ENCODE data around the gene RPS17. TPM values are rescaled to one million over a fixed set of nuclear protein-coding genes. Genes with fewer than 3 reads are reported as not detected.

Gene RPS17
- total RNA-seq, 1 experiment from 2014 or later: 2,241 TPM

DNA sequence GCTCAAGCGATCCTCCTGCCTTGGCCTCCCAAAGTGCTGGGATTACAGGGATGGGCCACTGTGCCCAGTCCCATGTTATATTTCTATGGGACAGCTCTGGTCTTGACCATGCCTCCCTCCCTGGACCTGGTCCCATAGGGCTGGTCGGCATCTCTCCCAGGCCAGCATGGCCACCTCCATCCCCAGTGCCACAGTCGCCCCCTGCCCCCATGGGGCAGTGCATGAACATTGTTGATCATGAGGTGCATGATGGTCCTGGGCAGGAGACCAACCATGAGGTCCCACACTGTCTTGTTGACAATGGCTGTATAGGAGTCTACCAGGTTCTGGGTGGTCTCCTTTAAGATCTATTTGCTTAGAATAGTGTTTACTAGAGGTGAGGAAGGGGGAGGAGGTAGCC lies 6.5 kb downstream of the RPS17 start (continued):
- TF ChIP-seq, protein P1, sequence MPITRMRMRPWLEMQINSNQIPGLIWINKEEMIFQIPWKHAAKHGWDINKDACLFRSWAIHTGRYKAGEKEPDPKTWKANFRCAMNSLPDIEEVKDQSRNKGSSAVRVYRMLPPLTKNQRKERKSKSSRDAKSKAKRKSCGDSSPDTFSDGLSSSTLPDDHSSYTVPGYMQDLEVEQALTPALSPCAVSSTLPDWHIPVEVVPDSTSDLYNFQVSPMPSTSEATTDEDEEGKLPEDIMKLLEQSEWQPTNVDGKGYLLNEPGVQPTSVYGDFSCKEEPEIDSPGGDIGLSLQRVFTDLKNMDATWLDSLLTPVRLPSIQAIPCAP (CRISPR knock-in tag; IDR thresholded peaks at IDR 0.05): no peak
- no peak for TF ChIP-seq EMX1 (CRISPR knock-in tag; IDR thresholded peaks at IDR 0.05)

DNA sequence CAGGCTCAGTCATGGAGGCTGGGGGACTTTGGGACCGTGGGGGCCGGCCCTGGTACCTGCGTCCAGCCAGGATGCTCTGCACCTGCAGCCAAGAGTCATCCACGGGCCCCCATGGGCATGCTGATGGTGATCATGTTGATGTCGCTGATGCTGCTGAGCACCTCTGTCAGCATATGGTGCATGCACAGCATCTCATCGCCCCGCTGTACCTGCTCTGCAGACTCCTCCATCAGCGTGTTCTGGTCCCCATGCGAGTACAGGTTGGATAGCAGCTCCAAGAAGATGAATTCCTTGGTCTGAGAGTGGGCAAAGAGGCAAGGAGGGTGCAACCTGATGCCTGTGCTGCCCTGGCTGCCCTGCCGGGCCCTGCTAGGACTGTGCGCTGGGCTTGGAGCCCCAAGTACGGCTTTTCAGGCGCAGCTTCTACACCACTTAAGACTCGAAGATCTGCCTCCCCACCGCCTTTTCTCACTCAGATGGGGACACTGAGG lies 7.2 kb downstream of the RPS17 start:
- H3K4me1 Mint-ChIP-seq: peaks cover 27% of the 10 kb centered on the region
- TF ChIP-seq, protein P2, sequence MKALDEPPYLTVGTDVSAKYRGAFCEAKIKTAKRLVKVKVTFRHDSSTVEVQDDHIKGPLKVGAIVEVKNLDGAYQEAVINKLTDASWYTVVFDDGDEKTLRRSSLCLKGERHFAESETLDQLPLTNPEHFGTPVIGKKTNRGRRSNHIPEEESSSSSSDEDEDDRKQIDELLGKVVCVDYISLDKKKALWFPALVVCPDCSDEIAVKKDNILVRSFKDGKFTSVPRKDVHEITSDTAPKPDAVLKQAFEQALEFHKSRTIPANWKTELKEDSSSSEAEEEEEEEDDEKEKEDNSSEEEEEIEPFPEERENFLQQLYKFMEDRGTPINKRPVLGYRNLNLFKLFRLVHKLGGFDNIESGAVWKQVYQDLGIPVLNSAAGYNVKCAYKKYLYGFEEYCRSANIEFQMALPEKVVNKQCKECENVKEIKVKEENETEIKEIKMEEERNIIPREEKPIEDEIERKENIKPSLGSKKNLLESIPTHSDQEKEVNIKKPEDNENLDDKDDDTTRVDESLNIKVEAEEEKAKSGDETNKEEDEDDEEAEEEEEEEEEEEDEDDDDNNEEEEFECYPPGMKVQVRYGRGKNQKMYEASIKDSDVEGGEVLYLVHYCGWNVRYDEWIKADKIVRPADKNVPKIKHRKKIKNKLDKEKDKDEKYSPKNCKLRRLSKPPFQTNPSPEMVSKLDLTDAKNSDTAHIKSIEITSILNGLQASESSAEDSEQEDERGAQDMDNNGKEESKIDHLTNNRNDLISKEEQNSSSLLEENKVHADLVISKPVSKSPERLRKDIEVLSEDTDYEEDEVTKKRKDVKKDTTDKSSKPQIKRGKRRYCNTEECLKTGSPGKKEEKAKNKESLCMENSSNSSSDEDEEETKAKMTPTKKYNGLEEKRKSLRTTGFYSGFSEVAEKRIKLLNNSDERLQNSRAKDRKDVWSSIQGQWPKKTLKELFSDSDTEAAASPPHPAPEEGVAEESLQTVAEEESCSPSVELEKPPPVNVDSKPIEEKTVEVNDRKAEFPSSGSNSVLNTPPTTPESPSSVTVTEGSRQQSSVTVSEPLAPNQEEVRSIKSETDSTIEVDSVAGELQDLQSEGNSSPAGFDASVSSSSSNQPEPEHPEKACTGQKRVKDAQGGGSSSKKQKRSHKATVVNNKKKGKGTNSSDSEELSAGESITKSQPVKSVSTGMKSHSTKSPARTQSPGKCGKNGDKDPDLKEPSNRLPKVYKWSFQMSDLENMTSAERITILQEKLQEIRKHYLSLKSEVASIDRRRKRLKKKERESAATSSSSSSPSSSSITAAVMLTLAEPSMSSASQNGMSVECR (CRISPR knock-in tag; IDR thresholded peaks at IDR 0.05; ENCODE audit: borderline replicate concordance): no peak
- TF ChIP-seq RORB (CRISPR knock-in tag; IDR thresholded peaks at IDR 0.05) (no peak), GABPB1 (CRISPR knock-in tag; IDR thresholded peaks at IDR 0.05) (no peak), ZNF263 (CRISPR knock-in tag; IDR thresholded peaks at IDR 0.05; ENCODE audit: low read depth) (no peak)
- TF ChIP-seq, protein P1 (CRISPR knock-in tag; IDR thresholded peaks at IDR 0.05): no peak
- TF ChIP-seq, protein P3, sequence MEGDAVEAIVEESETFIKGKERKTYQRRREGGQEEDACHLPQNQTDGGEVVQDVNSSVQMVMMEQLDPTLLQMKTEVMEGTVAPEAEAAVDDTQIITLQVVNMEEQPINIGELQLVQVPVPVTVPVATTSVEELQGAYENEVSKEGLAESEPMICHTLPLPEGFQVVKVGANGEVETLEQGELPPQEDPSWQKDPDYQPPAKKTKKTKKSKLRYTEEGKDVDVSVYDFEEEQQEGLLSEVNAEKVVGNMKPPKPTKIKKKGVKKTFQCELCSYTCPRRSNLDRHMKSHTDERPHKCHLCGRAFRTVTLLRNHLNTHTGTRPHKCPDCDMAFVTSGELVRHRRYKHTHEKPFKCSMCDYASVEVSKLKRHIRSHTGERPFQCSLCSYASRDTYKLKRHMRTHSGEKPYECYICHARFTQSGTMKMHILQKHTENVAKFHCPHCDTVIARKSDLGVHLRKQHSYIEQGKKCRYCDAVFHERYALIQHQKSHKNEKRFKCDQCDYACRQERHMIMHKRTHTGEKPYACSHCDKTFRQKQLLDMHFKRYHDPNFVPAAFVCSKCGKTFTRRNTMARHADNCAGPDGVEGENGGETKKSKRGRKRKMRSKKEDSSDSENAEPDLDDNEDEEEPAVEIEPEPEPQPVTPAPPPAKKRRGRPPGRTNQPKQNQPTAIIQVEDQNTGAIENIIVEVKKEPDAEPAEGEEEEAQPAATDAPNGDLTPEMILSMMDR (IDR thresholded peaks at IDR 0.05): no peak
- TF ChIP-seq, protein P4, sequence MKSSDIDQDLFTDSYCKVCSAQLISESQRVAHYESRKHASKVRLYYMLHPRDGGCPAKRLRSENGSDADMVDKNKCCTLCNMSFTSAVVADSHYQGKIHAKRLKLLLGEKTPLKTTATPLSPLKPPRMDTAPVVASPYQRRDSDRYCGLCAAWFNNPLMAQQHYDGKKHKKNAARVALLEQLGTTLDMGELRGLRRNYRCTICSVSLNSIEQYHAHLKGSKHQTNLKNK (CRISPR knock-in tag; IDR thresholded peaks at IDR 0.05): no peak
- peaks cover 5% of the 10 kb centered on the region for H3K9me3 Mint-ChIP-seq
- ATAC-seq (no peak), DNase-seq (ENCODE audit: low spot score) (no peak)
- H3K4me3 Mint-ChIP-seq: no peak overlapping the region
- H3K36me3 Mint-ChIP-seq: peaks cover 42% of the 10 kb centered on the region
- CTCF ChIA-PET: no interaction called here
- H3K27ac Mint-ChIP-seq: no peak overlapping the region
- POLR2A ChIA-PET: no interaction called here
- no peaks in the 10 kb centered on the region for H3K27me3 Mint-ChIP-seq (ENCODE audit: low read depth)

DNA sequence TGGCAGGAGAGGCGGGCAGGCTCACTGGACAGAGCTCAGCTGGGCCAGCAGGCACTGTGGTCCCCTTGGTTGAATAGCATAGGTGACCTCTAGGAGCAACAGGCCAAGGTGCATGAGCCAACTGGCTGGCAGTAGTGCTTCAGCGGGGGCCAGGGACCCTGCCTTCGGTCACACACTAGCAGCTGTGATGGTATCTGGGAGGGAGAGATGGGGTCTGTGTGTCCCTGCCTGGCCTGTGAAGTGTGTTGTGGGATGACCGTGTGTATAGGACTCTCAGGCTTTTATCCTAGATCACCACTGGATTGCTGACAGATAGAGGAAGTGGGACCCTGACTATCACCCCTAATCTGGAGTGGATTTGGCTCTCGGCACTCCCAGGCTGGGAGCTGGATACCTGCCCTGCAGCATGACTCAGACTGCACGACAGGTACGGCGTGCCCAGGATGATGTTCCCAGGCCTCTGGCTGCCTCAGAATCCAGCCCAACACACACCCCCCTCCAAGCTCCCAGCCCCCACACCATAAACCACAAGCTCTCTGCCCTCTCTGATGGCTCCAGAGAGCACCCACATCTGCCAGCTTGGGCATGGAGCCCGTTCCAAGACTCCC lies 7.8 kb downstream of the RPS17 start:
- TF ChIP-seq, protein P5, sequence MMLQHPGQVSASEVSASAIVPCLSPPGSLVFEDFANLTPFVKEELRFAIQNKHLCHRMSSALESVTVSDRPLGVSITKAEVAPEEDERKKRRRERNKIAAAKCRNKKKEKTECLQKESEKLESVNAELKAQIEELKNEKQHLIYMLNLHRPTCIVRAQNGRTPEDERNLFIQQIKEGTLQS (CRISPR knock-in tag; conservative IDR thresholded peaks at IDR 0.05): no peak
- no peak for TF ChIP-seq GABPB1 (CRISPR knock-in tag; IDR thresholded peaks at IDR 0.05)
- TF ChIP-seq NR2C2 (CRISPR knock-in tag; IDR thresholded peaks at IDR 0.05): no peak
- no peak for TF ChIP-seq ZNF396 (CRISPR knock-in tag; IDR thresholded peaks at IDR 0.05; ENCODE audit: borderline replicate concordance)
- TF ChIP-seq FOXJ3 (CRISPR knock-in tag; IDR thresholded peaks at IDR 0.05; ENCODE audit: borderline replicate concordance): no peak
- TF ChIP-seq, protein P4 (CRISPR knock-in tag; IDR thresholded peaks at IDR 0.05): no peak
- TF ChIP-seq, protein P6, sequence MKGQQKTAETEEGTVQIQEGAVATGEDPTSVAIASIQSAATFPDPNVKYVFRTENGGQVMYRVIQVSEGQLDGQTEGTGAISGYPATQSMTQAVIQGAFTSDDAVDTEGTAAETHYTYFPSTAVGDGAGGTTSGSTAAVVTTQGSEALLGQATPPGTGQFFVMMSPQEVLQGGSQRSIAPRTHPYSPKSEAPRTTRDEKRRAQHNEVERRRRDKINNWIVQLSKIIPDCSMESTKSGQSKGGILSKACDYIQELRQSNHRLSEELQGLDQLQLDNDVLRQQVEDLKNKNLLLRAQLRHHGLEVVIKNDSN (CRISPR knock-in tag; IDR thresholded peaks at IDR 0.05): no peak
- no peak for TF ChIP-seq NFYB (CRISPR knock-in tag; conservative IDR thresholded peaks at IDR 0.05; ENCODE audit: low read depth)
- no peak for TF ChIP-seq MYBL2 (CRISPR knock-in tag; IDR thresholded peaks at IDR 0.05)
- Mint-ChIP-seq H3K4me1 (peaks cover 22% of the 10 kb centered on the region), H3K4me3 (no peak overlapping the region), H3K9me3 (peaks cover 5% of the 10 kb centered on the region), H3K27ac (no peak overlapping the region), H3K36me3 (peaks cover 36% of the 10 kb centered on the region), H3K27me3 (ENCODE audit: low read depth) (no peaks in the 10 kb centered on the region)
- ATAC-seq: no peak
- ChIA-PET CTCF (no interaction called here), POLR2A (no interaction called here)
- DNase-seq (ENCODE audit: low spot score): no peak

Measured in WTC11 (cell line).